ENCODE data around the gene FLCN. TPM values are rescaled to one million over a fixed set of nuclear protein-coding genes. Genes with fewer than 3 reads are reported as not detected.

FLCN gene
- total and polyA plus RNA-seq, 2 of the 13 experiments (the other 11 are each of a cell fraction or from before 2014, with no cell fraction given) = 16.6 to 24.9 TPM

GRCh38 chr17:17186551-17187505 is 50.1 kb downstream of the FLCN start:
- H4K20me1 ChIP-seq (ENCODE audit: insufficient read depth, low read length) = no peaks in the 10 kb centered on the region
- no peak overlapping the region for H3K27ac ChIP-seq (ENCODE audit: extremely low read length, insufficient read depth, low read length)
- H3K4me2 ChIP-seq (ENCODE audit: low read depth, low read length) = no peak overlapping the region
- WGBS (ENCODE audit: low lambda C conversion rate) = 90% methylated on average over 11 of the region's 14 CpGs
- intact Hi-C loops (cut with micrococcal nuclease; ENCODE audit: unreplicated experiment) = no loop called here
- BruUV-seq (replicated peaks) = no TSS peak
- in situ Hi-C loops (cut with HindIII; ENCODE audit: extremely low pct_ligation_motif_present, low pct_unique_long_range_greater_than_20kb) = no loop called here
- H3K4me3 ChIP-seq (replicated peaks in 1 of 3; ENCODE audit: insufficient read depth in 1 of 3, low read depth in 2 of 3, low read length in 3 of 3) = no peak overlapping the region
- no peaks in the 10 kb centered on the region for H3K79me2 ChIP-seq (ENCODE audit: insufficient read depth, low read length)
- FAIRE-seq (no peak), ATAC-seq (no peak), DNase-seq (ENCODE audit: low spot score) (no peak)
- no peak overlapping the region for H3K9ac ChIP-seq (ENCODE audit: insufficient read depth, low read depth, low read length)
- peaks cover 3 to 16% of the 10 kb centered on the region in 2 experiments; a peak in 4 of 5 replicates for H3K36me3 ChIP-seq (replicated peaks in 1 of 2; ENCODE audit: control insufficient read depth in 1 of 2, insufficient read depth in 2 of 2, low read length in 2 of 2)
- peaks cover 28% of the 10 kb centered on the region for H3K4me1 ChIP-seq (ENCODE audit: insufficient read depth, low read length)
- no peak overlapping the region for H2AFZ ChIP-seq (ENCODE audit: low read length)
- TF ChIP-seq ARNT (IDR thresholded peaks at IDR 0.05) (no peak), RERE (CRISPR knock-in tag; IDR thresholded peaks at IDR 0.05; ENCODE audit: low read depth) (no peak), HNF1B (CRISPR knock-in tag; IDR thresholded peaks at IDR 0.05) (no peak), ZBTB21 (CRISPR knock-in tag; IDR thresholded peaks at IDR 0.05) (no peak), ETS1 (CRISPR knock-in tag; IDR thresholded peaks at IDR 0.05) (no peak)
- CTCF ChIA-PET (ENCODE audit: low intra/inter-chr PET ratio, low total read pairs) = no interaction called here
- no peaks in the 10 kb centered on the region for H3K9me3 ChIP-seq (ENCODE audit: low read length)
- H3K27me3 ChIP-seq (ENCODE audit: control insufficient read depth in 1 of 2, insufficient read depth in 2 of 2, low read length in 2 of 2) = no peaks in the 10 kb centered on the region
- POLR2A ChIA-PET = no interaction called here
